Kidney glomerular epithelial cell (primary cell): ENCODE results near the gene STXBP2.

Source experiments
- DNase-seq: peaks from one replicate; lab custom pipeline; 2025; lab: John Stamatoyannopoulos, UW

The STXBP2 gene

DNA sequence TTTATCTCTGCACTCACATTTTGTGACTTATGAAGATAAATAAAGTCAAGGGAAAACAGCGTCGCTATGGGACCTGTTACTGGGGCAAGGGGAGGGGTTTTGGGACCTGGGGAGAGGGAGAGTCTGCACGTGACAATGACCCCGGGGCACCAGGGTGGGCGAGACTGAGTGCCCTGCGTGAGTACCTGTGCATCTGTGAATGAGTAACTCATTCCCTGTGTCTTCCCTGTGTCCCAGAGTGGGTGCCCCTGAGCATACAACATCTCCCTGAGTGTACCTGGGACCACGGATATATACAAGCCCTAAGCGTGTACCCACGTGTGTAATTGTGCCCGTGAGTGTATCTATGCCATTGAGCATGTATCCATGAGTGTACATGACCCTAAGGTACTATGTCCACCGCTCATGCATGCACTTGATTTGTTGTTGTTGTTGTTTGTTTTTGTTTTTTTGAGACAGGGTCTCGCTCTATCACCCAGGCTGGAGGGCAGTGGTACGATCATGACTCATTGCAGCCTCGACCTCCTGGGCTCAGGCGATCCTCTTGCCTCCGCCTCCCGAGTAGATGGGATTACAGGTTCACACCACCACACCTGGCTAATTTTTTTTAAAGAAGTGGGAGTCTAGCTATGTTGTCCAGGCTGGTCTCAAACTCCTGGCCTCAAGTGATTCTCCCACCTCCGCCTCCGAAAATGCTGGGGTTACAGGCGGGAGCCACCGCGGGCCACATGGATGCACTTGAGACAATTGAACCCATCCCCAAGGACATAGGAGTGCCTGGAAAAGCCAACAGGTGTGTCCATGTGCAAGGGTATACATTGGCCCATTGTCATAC is 43.1 kb downstream of the STXBP2 start:
- DNase-seq = no peak

GRCh38 chr19:7680606-7681339 is 43.9 kb downstream of the STXBP2 start, which contains the start of gene TRAPPC5:
TRAPPC5 (plus strand) TSS chr19:7680833; CDS start chr19:7682254, 1,421 bp downstream.
- peak; percentile 43 for DNase-seq

- DNase-seq = peak; percentile 64
These were observed 44.6 kb downstream of the STXBP2 start for GRCh38 chr19:7681340-7682174.

- DNase-seq = no peak
These were observed 45.4 kb downstream of the STXBP2 start for GRCh38 chr19:7682175-7682855.

DNA sequence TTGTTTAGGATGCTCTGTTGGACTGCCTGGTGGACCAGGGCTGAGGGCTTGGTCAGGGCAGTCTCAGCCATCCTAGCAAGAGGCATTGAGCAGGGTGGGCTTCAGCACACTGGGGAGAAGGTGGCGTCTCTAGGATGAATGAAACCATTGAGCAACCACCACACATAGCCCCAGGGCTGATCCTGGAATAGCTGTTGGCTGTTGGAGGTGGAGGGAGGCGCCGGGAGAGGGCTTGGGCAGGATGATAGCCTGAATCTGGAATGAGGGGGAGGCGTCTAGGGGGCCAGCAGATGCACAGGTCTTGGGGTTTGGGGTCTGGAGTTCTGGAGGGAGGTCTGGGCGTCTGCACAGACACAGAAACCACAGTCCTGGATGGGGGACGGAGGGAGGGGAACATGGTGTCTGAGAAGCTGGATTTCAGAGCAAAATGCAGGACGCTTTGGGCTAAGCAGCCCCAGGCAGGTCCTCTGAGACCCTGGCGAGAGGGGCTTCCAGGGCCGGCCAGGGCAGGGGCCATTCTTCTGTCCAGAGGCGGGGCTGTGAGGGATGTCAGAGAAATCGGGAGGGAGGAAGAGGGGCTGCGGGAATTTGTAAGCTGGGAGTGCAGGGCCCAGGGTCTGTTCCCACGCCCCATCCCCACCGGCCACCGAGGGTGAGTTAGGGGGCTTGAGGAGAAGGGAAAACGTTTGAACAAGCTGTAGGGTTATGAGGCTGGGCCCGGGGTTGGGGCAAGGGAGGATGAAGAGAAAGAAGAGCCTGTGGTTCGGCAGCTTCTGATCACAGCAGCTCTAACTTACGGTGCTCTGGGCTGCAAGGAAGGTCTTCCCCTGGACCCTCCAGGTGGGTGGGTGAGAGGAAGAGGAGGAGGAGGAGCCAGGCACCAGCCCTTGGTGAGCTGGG is 48.9 kb downstream of the STXBP2 start:
- no peak for DNase-seq

DNA sequence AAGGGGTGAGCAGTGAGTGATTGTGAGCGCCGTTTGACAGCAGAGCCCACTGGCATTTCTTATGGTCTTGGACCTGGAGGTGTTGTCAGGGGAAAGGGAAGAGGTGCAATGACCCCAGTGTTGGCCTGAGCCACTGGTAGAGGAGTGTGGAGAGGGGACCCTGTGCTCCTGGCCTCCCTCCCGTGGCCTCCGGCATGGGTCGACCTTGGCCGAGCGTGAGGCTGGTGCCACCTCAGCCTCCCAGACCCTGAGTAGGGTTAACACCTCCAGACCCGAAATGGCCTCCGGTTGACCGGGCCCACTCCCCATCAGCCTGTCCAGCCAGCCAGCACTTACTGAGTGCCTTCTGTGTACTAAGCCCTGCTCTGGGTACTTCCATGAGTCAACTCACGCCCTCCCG is 50.3 kb downstream of the STXBP2 start:
- DNase-seq = no peak

GRCh38 chr19:7689165-7689564 is 52.3 kb downstream of the STXBP2 start:
- DNase-seq = no peak

GRCh38 chr19:7690779-7691258 is 53.9 kb downstream of the STXBP2 start:
- DNase-seq = no peak

DNA sequence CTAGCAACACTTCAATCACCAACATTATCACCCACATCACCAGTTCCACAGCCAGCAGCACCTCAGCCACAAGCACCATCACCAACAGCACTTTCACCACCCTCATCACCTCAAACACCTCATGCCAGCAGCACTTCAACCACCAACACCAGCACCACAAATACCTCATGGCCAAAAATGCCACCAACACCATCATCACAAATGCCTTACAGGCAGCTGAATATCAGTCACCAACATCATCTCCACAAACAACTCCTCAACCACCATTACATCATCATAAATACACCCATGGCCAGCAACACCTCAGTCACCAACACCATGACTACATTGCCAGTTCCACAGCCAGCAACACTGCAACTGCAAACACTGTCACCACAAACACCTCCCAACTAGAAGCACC is 54.6 kb downstream of the STXBP2 start:
- no peak for DNase-seq

- no peak for DNase-seq
These were observed 55.6 kb downstream of the STXBP2 start for GRCh38 chr19:7692417-7693088.

GRCh38 chr19:7694499-7694898 is 57.6 kb downstream of the STXBP2 start:
- no peak for DNase-seq
